OCI-LY7 (cell line): ENCODE results near the gene MMP21. TPM values are rescaled to one million over a fixed set of nuclear protein-coding genes. Genes with fewer than 3 reads are reported as not detected.

Source experiments
- BruUV-seq: library from RNA; stranded (reverse); fragments of 400-500 nt; replicated peaks from 2 replicates; lab custom pipeline; 2021; lab: Mats Ljungman, UMichigan
- CTCF ChIA-PET: fragments of 300-600 bp; sonication (Branson Sonifier 250); formaldehyde crosslinking; loops from one replicate; lab custom pipeline; 2022; ENCODE audit warnings: antibody characterized with exemption; ENCODE audit not compliant: unreplicated experiment; lab: Charles Lee
- POLR2A ChIA-PET: fragments of 300-600 bp; sonication (Branson Sonifier 250); formaldehyde crosslinking; loops from one replicate; lab custom pipeline; 2022; ENCODE audit warnings: antibody characterized with exemption; lab: Charles Lee
- DNase-seq: peaks from one replicate; pipeline ENCODE4 v3.0.0-alpha.2; 2015; ENCODE audit warnings: low spot score
- H2AFZ ChIP-seq: fragments of 200-600 bp; sonication (generic), shearing (Covaris generic); 2 replicates; pipeline ENCODE4 v1.6.1; 2014; ENCODE audit warnings: mild to moderate bottlenecking, antibody characterized with exemption, low read length, moderate library complexity
- H3K27ac ChIP-seq: fragments of 200-600 bp; sonication (generic); 2 replicates; pipeline ENCODE4 v1.5.1; 2014; ENCODE audit warnings: mixed run types, low read depth, mild to moderate bottlenecking, moderate library complexity, low read length, inconsistent platforms; ENCODE audit not compliant: poor library complexity, severe bottlenecking
- H3K36me3 ChIP-seq: fragments of 200-600 bp; sonication (generic); 2 replicates; pipeline ENCODE4 v1.6.1; 2014; ENCODE audit warnings: mild to moderate bottlenecking, antibody characterized with exemption, low read length, moderate library complexity, mixed read lengths; ENCODE audit not compliant: insufficient read depth
- H3K4me1 ChIP-seq: fragments of 200-600 bp; sonication (generic); 2 replicates; pipeline ENCODE4 v1.5.1; 2014; ENCODE audit warnings: mild to moderate bottlenecking, low read length; ENCODE audit not compliant: insufficient read depth, poor library complexity, severe bottlenecking
- H3K4me2 ChIP-seq: fragments of 200-600 bp; sonication (generic); 2 replicates; pipeline ENCODE4 v1.6.1; 2014; ENCODE audit warnings: mild to moderate bottlenecking, low read length
- H3K4me3 ChIP-seq: fragments of 200-600 bp; sonication (generic); 2 replicates; pipeline ENCODE4 v1.5.1; 2014; ENCODE audit warnings: mild to moderate bottlenecking, low read depth, low read length; ENCODE audit not compliant: poor library complexity, severe bottlenecking
- H3K79me2 ChIP-seq: fragments of 200-600 bp; sonication (generic); 2 replicates; pipeline ENCODE4 v1.6.1; 2016; ENCODE audit warnings: low read depth, mild to moderate bottlenecking, low read length, moderate library complexity, mixed read lengths; ENCODE audit not compliant: insufficient read depth
- H3K9me2 ChIP-seq: fragments of 200-600 bp; sonication (generic); 2 replicates; pipeline ENCODE4 v1.6.1; 2016; ENCODE audit warnings: mild to moderate bottlenecking, low read length, mixed read lengths; ENCODE audit not compliant: insufficient read depth
- H3K9me3 ChIP-seq: fragments of 200-600 bp; sonication (generic); 2 replicates; pipeline ENCODE4 v1.6.1; 2014; ENCODE audit warnings: mild to moderate bottlenecking, mixed run types, low read length, mixed read lengths
- H4K20me1 ChIP-seq: fragments of 200-600 bp; sonication (generic); 2 replicates; pipeline ENCODE4 v1.6.1; 2014; ENCODE audit warnings: mild to moderate bottlenecking, antibody characterized with exemption, low read length, moderate library complexity, mixed read lengths; ENCODE audit not compliant: insufficient read depth
- EZH2phosphoT487 ChIP-seq: fragments of 200-600 bp; sonication (generic); IDR thresholded peaks from 2 replicates; pipeline ENCODE4 v1.6.1; 2018; ENCODE audit warnings: low read depth, borderline replicate concordance, mild to moderate bottlenecking, mixed run types, antibody characterized with exemption, low read length, moderate library complexity, mixed read lengths
- intact Hi-C: fragments of 100-400 bp; cut with micrococcal nuclease; formaldehyde crosslinking; loops from one replicate; pipeline ENCODE4 v1.10.0; 2022; ENCODE audit not compliant: unreplicated experiment
- total RNA-seq, 2 experiments: library from RNA; depleted of rRNA in 1 of 2; stranded (reverse); fragments of >200 nt in 1 of 2; shearing (Covaris generic) in 1 of 2; gene quantifications; 2 replicates each; pipeline ENCODE4 v1.2.3, GENCODE V29; 2014 to 2022
- TF ChIP-seq, protein P1 (sequence below): fragments of 200-600 bp; sonication (generic); conservative IDR thresholded peaks from 2 replicates; pipeline ENCODE4 v1.5.1; 2014; ENCODE audit warnings: mild to moderate bottlenecking, antibody characterized with exemption, low read length, moderate library complexity, mixed read lengths

The MMP21 gene
- total RNA-seq, 2 experiments from 2014 or later = not detected

- no peaks in the 10 kb centered on the region for H3K9me3 ChIP-seq
- BruUV-seq = no TSS peak
- TF ChIP-seq EZH2phosphoT487 = no peak
- TF ChIP-seq, protein P1, sequence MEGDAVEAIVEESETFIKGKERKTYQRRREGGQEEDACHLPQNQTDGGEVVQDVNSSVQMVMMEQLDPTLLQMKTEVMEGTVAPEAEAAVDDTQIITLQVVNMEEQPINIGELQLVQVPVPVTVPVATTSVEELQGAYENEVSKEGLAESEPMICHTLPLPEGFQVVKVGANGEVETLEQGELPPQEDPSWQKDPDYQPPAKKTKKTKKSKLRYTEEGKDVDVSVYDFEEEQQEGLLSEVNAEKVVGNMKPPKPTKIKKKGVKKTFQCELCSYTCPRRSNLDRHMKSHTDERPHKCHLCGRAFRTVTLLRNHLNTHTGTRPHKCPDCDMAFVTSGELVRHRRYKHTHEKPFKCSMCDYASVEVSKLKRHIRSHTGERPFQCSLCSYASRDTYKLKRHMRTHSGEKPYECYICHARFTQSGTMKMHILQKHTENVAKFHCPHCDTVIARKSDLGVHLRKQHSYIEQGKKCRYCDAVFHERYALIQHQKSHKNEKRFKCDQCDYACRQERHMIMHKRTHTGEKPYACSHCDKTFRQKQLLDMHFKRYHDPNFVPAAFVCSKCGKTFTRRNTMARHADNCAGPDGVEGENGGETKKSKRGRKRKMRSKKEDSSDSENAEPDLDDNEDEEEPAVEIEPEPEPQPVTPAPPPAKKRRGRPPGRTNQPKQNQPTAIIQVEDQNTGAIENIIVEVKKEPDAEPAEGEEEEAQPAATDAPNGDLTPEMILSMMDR = no peak
- H3K79me2 ChIP-seq = no peaks in the 10 kb centered on the region
- H3K4me3 ChIP-seq = no peak overlapping the region
- no peak overlapping the region for H3K4me2 ChIP-seq
- no peak for DNase-seq
- no peaks in the 10 kb centered on the region for H3K4me1 ChIP-seq
- intact Hi-C loops = no loop called here
- no peak overlapping the region for H2AFZ ChIP-seq
- POLR2A ChIA-PET = interaction anchor here (0.6 to 1.4 kb wide), 2 partner anchors 23 to 71 kb away, joined by 3 to 4 read pairs; no protein-coding TSS in a partner anchor
- H3K9me2 ChIP-seq = no peaks in the 10 kb centered on the region
- CTCF ChIA-PET = no interaction called here
- no peaks in the 10 kb centered on the region for H4K20me1 ChIP-seq
- no peak overlapping the region for H3K27ac ChIP-seq
- peaks cover 23% of the 10 kb centered on the region for H3K36me3 ChIP-seq
Observed at GRCh38 chr10:125772112-125772863, 3.3 kb downstream of the MMP21 start.

GRCh38 chr10:125770844-125771243, 4.8 kb downstream of the MMP21 start:
- DNase-seq = no peak
- Histone ChIP-seq H3K27ac (no peak overlapping the region), H3K4me1 (no peaks in the 10 kb centered on the region), H4K20me1 (no peaks in the 10 kb centered on the region), H3K9me3 (no peaks in the 10 kb centered on the region), H2AFZ (no peak overlapping the region), H3K36me3 (peaks cover 37% of the 10 kb centered on the region), H3K79me2 (no peaks in the 10 kb centered on the region), H3K9me2 (no peaks in the 10 kb centered on the region), H3K4me3 (no peak overlapping the region), H3K4me2 (no peak overlapping the region)
- intact Hi-C loops = no loop called here
- no TSS peak for BruUV-seq
- TF ChIP-seq, protein P1 = no peak
- TF ChIP-seq EZH2phosphoT487 = no peak
- CTCF ChIA-PET = interaction anchor here (1.0 kb wide), 1 partner anchor 33 kb away, joined by 3 read pairs; no protein-coding TSS in a partner anchor
- POLR2A ChIA-PET = interaction anchor here (1.4 kb wide), 1 partner anchor 24 kb away, joined by 4 read pairs; no protein-coding TSS in a partner anchor

DNA sequence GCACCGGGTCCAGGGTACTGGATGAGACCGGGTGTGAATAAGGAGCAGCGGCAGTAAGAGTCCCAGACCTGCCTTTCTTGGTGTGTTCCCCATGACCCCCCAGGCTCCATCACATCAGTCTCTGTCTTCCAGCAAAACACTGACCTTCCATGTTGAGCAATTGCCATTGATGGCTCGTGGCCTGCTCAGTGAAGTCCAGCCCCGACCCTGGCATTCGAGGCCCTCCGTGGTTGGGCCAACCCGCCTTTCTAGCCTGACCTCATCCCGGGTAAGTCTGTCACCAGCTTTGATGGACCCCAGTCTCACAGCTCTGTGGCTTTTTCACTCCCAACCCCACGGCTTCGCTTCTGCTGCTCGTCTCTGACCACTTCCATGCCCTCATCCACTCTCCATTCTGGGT, 6.4 kb downstream of the MMP21 start:
- no peaks in the 10 kb centered on the region for H3K4me1 ChIP-seq
- H3K9me2 ChIP-seq = no peaks in the 10 kb centered on the region
- H3K36me3 ChIP-seq = peaks cover 54% of the 10 kb centered on the region
- H3K27ac ChIP-seq = no peak overlapping the region
- H3K4me3 ChIP-seq = no peak overlapping the region
- POLR2A ChIA-PET = interaction anchor here (1.0 kb wide), 2 partner anchors 13 to 27 kb away, joined by 3 to 6 read pairs; no protein-coding TSS in a partner anchor
- no TSS peak for BruUV-seq
- H3K9me3 ChIP-seq = no peaks in the 10 kb centered on the region
- H3K4me2 ChIP-seq = no peak overlapping the region
- DNase-seq = no peak
- no peaks in the 10 kb centered on the region for H3K79me2 ChIP-seq
- CTCF ChIA-PET = no interaction called here
- intact Hi-C loops = no loop called here
- H4K20me1 ChIP-seq = no peaks in the 10 kb centered on the region
- H2AFZ ChIP-seq = no peak overlapping the region
- TF ChIP-seq EZH2phosphoT487 = no peak
- TF ChIP-seq, protein P1 = no peak
